ENCODE measurements around the gene NDUFB5.
A peak's percentile ranks its signal among the peaks of the same experiment; 100 is the strongest.

The NDUFB5 gene

DNA sequence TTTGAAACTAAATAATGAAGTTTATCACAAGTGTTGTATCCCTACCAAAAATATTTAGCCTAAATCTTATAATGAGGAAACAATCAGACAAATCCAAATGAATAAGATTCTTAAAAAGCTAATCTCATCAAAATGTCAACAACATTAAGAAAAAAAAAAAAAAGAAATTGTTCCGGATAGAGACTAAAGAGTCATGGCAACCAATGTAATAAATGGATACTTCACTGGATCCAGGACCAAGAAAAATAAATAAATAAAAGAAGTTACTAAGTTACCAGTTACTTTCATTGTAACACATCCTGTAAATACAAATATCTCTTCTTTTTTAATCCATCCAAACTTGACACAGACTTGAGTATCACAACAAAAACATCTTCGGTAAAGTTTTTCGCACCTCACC, 763 bp upstream of the NDUFB5 start:
- peak overlapping the region; percentile 52; the same call in 1 of the 2 replicates for H3K27ac ChIP-seq (ENCODE audit: extremely low read depth, low read depth, low read length)
- peaks cover 26 to 46% of the 10 kb centered on the region in 2 experiments for H3K36me3 ChIP-seq (ENCODE audit: control insufficient read depth in 2 of 2, insufficient read depth in 1 of 2, low read length in 2 of 2)
- H3K4me3 ChIP-seq (ENCODE audit: low read depth, low read length): peak overlapping the region; percentile 91
- ChIA-PET POLR2A (interaction anchor here (0.8 kb wide), 1 partner anchor 41 kb away, joined by 3 read pairs; the partner anchor contains the start of gene ACTL6A), CTCF (interaction anchor here (0.7 to 1.9 kb wide), 5 partner anchors 11 to 367 kb away, joined by 3 to 6 read pairs (median 4); no protein-coding TSS in a partner anchor)
- TF ChIP-seq ZNF521 (tag by site-specific recombination; IDR thresholded peaks at IDR 0.05): no peak
- no peak for TF ChIP-seq ZNF514 (tag by site-specific recombination; IDR thresholded peaks at IDR 0.05)
- TF ChIP-seq ZNF792 (tag by site-specific recombination; IDR thresholded peaks at IDR 0.05): no peak
- TF ChIP-seq ZBTB1 (tag by site-specific recombination; IDR thresholded peaks at IDR 0.05): no peak
- TF ChIP-seq GLI2 (tag by site-specific recombination; IDR thresholded peaks at IDR 0.05; ENCODE audit: borderline replicate concordance, low read depth): no peak
- TF ChIP-seq, protein P1, sequence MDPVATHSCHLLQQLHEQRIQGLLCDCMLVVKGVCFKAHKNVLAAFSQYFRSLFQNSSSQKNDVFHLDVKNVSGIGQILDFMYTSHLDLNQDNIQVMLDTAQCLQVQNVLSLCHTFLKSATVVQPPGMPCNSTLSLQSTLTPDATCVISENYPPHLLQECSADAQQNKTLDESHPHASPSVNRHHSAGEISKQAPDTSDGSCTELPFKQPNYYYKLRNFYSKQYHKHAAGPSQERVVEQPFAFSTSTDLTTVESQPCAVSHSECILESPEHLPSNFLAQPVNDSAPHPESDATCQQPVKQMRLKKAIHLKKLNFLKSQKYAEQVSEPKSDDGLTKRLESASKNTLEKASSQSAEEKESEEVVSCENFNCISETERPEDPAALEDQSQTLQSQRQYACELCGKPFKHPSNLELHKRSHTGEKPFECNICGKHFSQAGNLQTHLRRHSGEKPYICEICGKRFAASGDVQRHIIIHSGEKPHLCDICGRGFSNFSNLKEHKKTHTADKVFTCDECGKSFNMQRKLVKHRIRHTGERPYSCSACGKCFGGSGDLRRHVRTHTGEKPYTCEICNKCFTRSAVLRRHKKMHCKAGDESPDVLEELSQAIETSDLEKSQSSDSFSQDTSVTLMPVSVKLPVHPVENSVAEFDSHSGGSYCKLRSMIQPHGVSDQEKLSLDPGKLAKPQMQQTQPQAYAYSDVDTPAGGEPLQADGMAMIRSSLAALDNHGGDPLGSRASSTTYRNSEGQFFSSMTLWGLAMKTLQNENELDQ (tag by site-specific recombination; IDR thresholded peaks at IDR 0.05; ENCODE audit: low read depth): no peak
- TF ChIP-seq ZNF426 (tag by site-specific recombination; IDR thresholded peaks at IDR 0.05): no peak
- no peak for TF ChIP-seq REPIN1 (tag by site-specific recombination; IDR thresholded peaks at IDR 0.05; ENCODE audit: low read depth)
- no peak for TF ChIP-seq MYNN (tag by site-specific recombination; IDR thresholded peaks at IDR 0.05; ENCODE audit: borderline replicate concordance)
- TF ChIP-seq, protein P2, sequence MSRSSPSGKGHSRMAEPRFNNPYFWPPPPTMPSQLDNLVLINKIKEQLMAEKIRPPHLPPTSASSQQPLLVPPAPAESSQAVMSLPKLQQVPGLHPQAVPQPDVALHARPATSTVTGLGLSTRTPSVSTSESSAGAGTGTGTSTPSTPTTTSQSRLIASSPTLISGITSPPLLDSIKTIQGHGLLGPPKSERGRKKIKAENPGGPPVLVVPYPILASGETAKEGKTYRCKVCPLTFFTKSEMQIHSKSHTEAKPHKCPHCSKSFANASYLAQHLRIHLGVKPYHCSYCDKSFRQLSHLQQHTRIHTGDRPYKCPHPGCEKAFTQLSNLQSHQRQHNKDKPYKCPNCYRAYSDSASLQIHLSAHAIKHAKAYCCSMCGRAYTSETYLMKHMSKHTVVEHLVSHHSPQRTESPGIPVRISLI (tag by site-specific recombination; IDR thresholded peaks at IDR 0.05): no peak
- no peak for TF ChIP-seq ZBTB10 (tag by site-specific recombination; IDR thresholded peaks at IDR 0.05)
- TF ChIP-seq ZFP69B (tag by site-specific recombination; IDR thresholded peaks at IDR 0.05): no peak
- TF ChIP-seq SALL2 (tag by site-specific recombination; IDR thresholded peaks at IDR 0.05; ENCODE audit: borderline replicate concordance): no peak
- TF ChIP-seq TCF7L2 (IDR thresholded peaks at IDR 0.05; ENCODE audit: borderline replicate concordance, low read depth, low read length): no peak
- no peak for TF ChIP-seq GLIS2 (tag by site-specific recombination; IDR thresholded peaks at IDR 0.05)
- no peak for TF ChIP-seq MEIS1 (CRISPR knock-in tag; IDR thresholded peaks at IDR 0.05; ENCODE audit: borderline replicate concordance)
- TF ChIP-seq, protein P3, sequence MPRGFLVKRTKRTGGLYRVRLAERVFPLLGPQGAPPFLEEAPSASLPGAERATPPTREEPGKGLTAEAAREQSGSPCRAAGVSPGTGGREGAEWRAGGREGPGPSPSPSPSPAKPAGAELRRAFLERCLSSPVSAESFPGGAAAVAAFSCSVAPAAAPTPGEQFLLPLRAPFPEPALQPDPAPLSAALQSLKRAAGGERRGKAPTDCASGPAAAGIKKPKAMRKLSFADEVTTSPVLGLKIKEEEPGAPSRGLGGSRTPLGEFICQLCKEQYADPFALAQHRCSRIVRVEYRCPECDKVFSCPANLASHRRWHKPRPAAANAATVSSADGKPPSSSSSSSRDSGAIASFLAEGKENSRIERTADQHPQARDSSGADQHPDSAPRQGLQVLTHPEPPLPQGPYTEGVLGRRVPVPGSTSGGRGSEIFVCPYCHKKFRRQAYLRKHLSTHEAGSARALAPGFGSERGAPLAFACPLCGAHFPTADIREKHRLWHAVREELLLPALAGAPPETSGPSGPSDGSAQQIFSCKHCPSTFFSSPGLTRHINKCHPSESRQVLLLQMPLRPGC (tag by site-specific recombination; IDR thresholded peaks at IDR 0.05): no peak
- TF ChIP-seq ZNF707 (tag by site-specific recombination; IDR thresholded peaks at IDR 0.05): no peak
- TF ChIP-seq, protein P4, sequence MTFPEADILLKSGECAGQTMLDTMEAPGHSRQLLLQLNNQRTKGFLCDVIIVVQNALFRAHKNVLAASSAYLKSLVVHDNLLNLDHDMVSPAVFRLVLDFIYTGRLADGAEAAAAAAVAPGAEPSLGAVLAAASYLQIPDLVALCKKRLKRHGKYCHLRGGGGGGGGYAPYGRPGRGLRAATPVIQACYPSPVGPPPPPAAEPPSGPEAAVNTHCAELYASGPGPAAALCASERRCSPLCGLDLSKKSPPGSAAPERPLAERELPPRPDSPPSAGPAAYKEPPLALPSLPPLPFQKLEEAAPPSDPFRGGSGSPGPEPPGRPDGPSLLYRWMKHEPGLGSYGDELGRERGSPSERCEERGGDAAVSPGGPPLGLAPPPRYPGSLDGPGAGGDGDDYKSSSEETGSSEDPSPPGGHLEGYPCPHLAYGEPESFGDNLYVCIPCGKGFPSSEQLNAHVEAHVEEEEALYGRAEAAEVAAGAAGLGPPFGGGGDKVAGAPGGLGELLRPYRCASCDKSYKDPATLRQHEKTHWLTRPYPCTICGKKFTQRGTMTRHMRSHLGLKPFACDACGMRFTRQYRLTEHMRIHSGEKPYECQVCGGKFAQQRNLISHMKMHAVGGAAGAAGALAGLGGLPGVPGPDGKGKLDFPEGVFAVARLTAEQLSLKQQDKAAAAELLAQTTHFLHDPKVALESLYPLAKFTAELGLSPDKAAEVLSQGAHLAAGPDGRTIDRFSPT (tag by site-specific recombination; IDR thresholded peaks at IDR 0.05): no peak
- no peak for TF ChIP-seq BCL11B (tag by site-specific recombination; IDR thresholded peaks at IDR 0.05; ENCODE audit: low read depth)
- no peaks in the 10 kb centered on the region; the same call in 1 of the 2 replicates for H3K4me1 ChIP-seq (ENCODE audit: control insufficient read depth, insufficient read depth, low read length)
- no peaks in the 10 kb centered on the region for H3K9me3 ChIP-seq (ENCODE audit: control insufficient read depth, insufficient read depth, low read depth, low read length)

Data from HEK293 (cell line).